ENCODE measurements around the gene NOX1. TPM values are rescaled to one million over a fixed set of nuclear protein-coding genes. Genes with fewer than 3 reads are reported as not detected.

NOX1 gene
- total and polyA plus RNA-seq, 2 experiments from 2014 or later, result 3.1 to 6.7 TPM

GRCh38 chrX:100895365-100896075 lies 21.4 kb upstream of the NOX1 start:
- peak; percentile 54 for TF ChIP-seq CTCF (IDR thresholded peaks at IDR 0.05; ENCODE audit: low read depth, low read length)
- Histone ChIP-seq H3K9me3 (ENCODE audit: low read depth) (no peaks in the 10 kb centered on the region), H3K36me3 (no peaks in the 10 kb centered on the region), H3K27me3 (no peaks in the 10 kb centered on the region), H3K4me3 (no peak overlapping the region), H3K27ac (no peak overlapping the region), H3K4me1 (ENCODE audit: low read depth) (no peaks in the 10 kb centered on the region)
- peak; percentile 28 to 51 for DNase-seq (ENCODE audit: low read depth in 1 of 2, low spot score in 1 of 2)

- no peaks in the 10 kb centered on the region for H3K27me3 ChIP-seq
Measured at GRCh38 chrX:100883654-100884053, 9.5 kb upstream of the NOX1 start.

GRCh38 chrX:100880368-100880767 lies 6.2 kb upstream of the NOX1 start:
- H3K36me3 ChIP-seq, result no peaks in the 10 kb centered on the region
- TF ChIP-seq CTCF (IDR thresholded peaks at IDR 0.05; ENCODE audit: low read depth, low read length), result no peak
- no peak for DNase-seq (ENCODE audit: low read depth in 1 of 2, low spot score in 1 of 2)
- no peaks in the 10 kb centered on the region for H3K4me1 ChIP-seq (ENCODE audit: low read depth)
- H3K4me3 ChIP-seq, result no peak overlapping the region
- H3K9me3 ChIP-seq (ENCODE audit: low read depth), result no peaks in the 10 kb centered on the region
- no peaks in the 10 kb centered on the region for H3K27me3 ChIP-seq
- H3K27ac ChIP-seq, result no peak overlapping the region

More at GRCh38 chrX:100883654-100884053, 9.5 kb upstream of the NOX1 start:
- TF ChIP-seq CTCF (IDR thresholded peaks at IDR 0.05; ENCODE audit: low read depth, low read length), result no peak
- H3K4me1 ChIP-seq (ENCODE audit: low read depth), result no peaks in the 10 kb centered on the region
- DNase-seq (ENCODE audit: low read depth in 1 of 2, low spot score in 1 of 2), result no peak
- H3K4me3 ChIP-seq, result no peak overlapping the region
- H3K27ac ChIP-seq, result no peak overlapping the region
- no peaks in the 10 kb centered on the region for H3K9me3 ChIP-seq (ENCODE audit: low read depth)
- no peaks in the 10 kb centered on the region for H3K36me3 ChIP-seq

- Histone ChIP-seq H3K4me3 (no peak overlapping the region), H3K27ac (no peak overlapping the region), H3K4me1 (ENCODE audit: low read depth) (no peaks in the 10 kb centered on the region), H3K27me3 (no peaks in the 10 kb centered on the region), H3K36me3 (no peaks in the 10 kb centered on the region), H3K9me3 (ENCODE audit: low read depth) (no peaks in the 10 kb centered on the region)
- DNase-seq (ENCODE audit: low read depth in 1 of 2, low spot score in 1 of 2), result peak in 1 of 2 donors; percentile 40
- TF ChIP-seq CTCF (IDR thresholded peaks at IDR 0.05; ENCODE audit: low read depth, low read length), result no peak
Measured at GRCh38 chrX:100871594-100872560, 2.3 kb downstream of the NOX1 start.

- H3K4me1 ChIP-seq (ENCODE audit: low read depth), result no peaks in the 10 kb centered on the region
- H3K36me3 ChIP-seq, result no peaks in the 10 kb centered on the region
- H3K9me3 ChIP-seq (ENCODE audit: low read depth), result no peaks in the 10 kb centered on the region
- no peak overlapping the region for H3K4me3 ChIP-seq
- TF ChIP-seq CTCF (IDR thresholded peaks at IDR 0.05; ENCODE audit: low read depth, low read length), result no peak
- no peak for DNase-seq (ENCODE audit: low read depth in 1 of 2, low spot score in 1 of 2)
- no peak overlapping the region for H3K27ac ChIP-seq
- no peaks in the 10 kb centered on the region for H3K27me3 ChIP-seq
Measured at GRCh38 chrX:100870527-100870926, 3.6 kb downstream of the NOX1 start.

All from cardiac muscle cell (in vitro differentiated cells and primary cell).